Aortic smooth muscle cell (primary cell): ENCODE data around the gene PRKAR2B. TPM values are rescaled to one million over a fixed set of nuclear protein-coding genes. Genes with fewer than 3 reads are reported as not detected.

Experiments used
- total RNA-seq: library from RNA; depleted of rRNA; stranded (reverse); fragments of >200 nt; gene quantifications from 2 replicates; pipeline ENCODE4 v1.2.3, GENCODE V29; 2014

PRKAR2B gene
- 1.6 and 3.8 TPM in 2 replicates for total RNA-seq

DNA sequence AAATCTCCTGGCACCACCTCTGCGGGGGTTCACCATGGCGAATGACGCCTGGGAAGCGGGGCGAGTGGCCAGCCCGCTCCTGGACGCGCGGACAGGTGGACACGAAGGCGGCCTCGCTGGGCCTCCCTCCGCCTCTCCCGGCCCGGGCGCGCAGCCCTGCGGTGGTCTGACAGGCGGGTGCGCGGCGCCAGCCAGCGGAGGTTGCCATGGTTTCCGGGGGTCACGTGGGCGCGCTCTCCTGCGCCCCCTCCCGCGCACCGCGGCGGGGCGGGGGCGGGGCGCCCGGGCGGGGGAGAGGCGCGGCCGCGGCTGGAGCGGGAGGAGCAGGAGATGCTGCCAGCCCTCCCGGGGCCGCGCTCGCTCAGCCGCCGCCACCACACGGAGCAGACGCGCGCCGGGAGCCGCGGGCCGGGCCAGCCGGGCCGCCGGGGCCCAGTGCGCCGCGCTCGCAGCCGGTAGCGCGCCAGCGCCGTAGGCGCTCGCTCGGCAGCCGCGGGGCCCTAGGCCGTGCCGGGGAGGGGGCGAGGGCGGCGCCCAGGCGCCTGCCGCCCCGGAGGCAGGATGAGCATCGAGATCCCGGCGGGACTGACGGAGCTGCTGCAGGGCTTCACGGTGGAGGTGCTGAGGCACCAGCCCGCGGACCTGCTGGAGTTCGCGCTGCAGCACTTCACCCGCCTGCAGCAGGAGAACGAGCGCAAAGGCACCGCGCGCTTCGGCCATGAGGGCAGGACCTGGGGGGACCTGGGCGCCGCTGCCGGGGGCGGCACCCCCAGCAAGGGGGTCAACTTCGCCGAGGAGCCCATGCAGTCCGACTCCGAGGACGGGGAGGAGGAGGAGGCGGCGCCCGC is at the start of gene PRKAR2B:
PRKAR2B (plus strand) TSS at position 359 of the 848 bp plus-strand sequence; CDS start at position 562, 203 bp downstream.

DNA sequence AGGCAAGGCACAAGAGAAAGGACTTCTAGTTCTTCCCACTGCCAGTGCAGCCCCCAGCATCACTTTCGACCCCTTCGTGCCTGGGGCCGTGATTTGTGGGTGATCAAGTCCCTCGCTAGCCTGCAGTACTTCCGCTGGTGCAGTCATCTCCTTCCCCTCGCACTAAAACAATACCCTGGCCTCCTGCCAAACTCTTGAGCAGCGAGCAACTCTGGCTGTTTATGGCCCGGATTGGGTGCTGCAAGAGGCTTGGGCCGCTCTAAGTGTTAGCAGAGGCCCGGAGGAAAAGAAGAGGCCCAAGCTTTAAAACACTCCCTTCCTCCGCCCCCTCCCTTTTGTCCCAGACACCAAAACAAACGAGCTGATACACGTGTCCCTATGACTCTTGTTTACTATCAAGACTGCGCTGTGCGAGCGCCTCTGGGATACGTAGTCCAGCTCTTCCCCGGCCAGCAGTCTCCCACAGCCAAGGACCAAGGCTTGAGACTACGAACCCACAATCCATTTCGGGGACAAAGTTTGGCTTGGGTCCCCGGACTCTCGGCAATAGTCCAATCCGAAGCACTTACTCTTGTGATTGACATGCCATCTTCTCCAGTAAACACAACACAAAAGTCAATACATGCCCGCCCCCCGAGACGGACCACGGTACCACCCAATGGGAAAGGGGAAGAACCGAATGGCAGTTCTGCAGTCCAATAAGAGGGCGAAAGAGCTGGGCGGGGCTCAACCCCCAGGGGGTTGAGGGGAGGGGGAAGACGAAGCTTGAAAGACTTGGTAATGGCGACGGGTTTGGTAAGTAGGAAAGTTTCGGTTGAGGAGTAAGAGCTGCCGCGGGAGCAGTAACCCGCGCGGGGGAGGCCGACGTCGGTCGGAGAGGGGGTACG is 124.0 kb downstream of the PRKAR2B start, which contains the start of gene HBP1:
HBP1 (plus strand) TSS at position 771 of the 887 bp plus-strand sequence. CDS start 10,891 bp downstream, outside the sequence.

Other genes starting within 250 kb of the PRKAR2B start
- 0.12 and 0.26 TPM in 2 replicates for gene PIK3CG, start 179.4 kb upstream of the PRKAR2B start, total RNA-seq
- 96.6 and 123 TPM in 2 replicates for gene HBP1, start 124.3 kb downstream of the PRKAR2B start, total RNA-seq